G401.6 (cell line): Measurements from ENCODE around the gene BICDL2.

Source experiments
- FAIRE-seq: peaks from 2 replicates; lab custom pipeline; 2012; peaks lifted over from hg19 to GRCh38; lab: Jason Lieb, UNC

The BICDL2 gene

DNA sequence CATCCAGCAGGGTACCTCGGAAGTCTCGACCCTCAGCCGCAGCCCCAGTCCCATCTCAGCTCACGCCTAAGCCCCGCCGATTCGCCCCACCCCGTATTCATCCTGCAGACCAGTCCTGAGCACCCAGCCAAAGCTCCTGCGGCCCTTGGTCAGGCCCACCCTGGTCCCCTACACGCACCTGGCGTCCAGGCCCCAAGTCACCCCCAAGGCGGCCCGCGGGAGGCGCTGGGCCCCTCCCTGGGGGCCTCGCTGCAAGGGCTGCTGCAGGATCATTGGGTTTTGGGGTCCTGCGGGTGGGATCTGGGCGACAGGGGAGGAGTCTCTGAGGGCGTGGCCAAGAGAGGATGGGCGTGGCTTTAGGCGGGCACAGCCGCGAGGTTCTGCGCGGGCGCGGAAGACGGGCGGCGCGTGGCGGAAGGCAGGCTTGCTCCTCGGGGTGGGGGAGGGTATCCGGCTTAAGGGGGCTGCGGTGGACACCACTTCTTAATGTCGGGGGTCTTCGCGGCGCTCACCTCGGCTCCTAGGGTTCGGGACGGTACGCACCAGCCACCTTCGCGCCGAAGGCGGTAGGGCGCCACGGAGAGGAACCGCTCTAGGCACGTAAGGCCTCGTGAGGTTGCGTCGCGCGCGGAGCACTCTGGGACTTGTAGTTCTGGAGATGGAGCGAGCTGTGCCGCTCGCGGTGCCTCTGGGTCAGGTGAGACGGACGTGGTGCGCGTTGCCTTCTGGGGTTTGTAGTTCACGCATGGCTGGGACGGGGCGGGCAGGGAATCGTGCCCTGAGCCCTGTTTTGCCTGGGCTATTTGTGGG, 12.9 kb downstream of the BICDL2 start, which contains the start of the genes HCFC1R1 and THOC6:
Gene HCFC1R1, minus strand, starts transcription at position 274 of the 810 bp plus-strand sequence. Its CDS starts 1 bp downstream, at position 273.
Gene THOC6, plus strand, starts transcription at position 367 of the 810 bp plus-strand sequence. Its CDS starts 292 bp downstream, at position 659.
- peak; percentile 95 for FAIRE-seq

DNA sequence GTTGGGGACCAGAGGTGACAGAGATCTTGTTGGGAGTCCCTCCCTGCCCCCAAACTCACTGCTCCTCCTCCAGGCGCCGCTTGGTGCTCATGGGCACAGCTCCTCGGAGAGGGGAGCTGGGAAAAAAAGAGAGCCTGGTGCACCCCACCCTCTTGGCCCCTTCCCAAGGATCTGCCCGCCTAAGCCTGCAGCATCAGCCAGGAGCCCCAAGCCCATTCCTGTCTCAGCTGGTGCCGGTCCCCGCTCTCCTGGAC, 13.4 kb downstream of the BICDL2 start:
- FAIRE-seq = no peak

DNA sequence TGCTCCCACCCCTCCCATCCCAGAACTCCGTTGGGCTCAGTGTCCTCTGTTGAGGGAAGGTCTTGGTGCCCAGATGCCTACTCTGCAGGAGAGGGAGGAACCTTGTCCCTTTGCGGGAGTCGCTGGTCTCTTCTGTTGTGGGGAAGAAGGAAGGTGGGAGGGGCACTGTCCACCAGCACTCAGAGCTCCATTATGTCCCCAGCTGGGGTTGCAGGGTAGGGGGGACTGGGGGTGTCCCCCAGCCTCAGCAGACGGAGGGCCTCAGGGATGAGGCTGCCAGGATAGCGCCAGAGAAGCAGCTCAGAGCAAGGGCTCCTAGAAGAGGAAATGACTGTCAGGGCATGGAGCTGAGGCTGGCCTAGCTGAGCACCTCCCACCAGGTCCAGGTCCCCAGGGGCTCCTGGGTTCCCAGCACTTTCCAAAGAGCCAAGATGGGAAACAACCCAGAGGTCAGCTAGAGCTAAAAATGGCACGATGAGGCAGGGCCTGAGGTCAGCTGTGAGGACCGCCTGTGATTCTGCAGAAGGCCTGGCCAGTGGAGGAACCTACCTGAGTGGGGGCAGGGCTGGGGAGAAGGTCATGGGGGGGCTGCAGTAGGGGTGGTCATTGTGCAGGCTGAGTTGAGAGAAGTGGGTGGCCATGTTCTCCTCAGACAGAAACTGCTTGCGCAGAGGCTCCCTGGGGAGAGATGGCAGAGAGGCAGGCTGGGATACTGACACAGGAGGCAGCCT, 13.9 kb downstream of the BICDL2 start:
- FAIRE-seq = no peak

DNA sequence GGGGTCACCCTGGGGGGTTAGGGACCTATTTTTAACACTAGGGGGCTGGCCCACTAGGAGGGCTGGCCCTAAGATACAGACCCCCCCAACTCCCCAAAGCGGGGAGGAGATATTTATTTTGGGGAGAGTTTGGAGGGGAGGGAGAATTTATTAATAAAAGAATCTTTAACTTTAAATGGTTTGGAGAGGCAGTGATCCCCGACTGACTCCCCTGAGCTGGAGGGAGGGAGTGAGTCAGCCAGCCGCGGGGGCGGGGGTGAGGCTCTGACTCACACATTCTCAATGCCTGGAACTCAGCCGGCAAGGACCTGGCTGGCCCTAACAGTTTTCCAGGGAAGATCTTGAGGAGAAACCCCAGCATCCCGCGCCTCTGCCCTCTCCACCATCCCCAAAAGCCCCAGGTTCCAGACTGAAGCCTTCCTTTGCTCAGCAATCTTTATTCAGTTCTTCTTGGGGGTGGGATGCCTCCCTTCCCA, 14.5 kb downstream of the BICDL2 start:
- FAIRE-seq = peak; percentile 96

DNA sequence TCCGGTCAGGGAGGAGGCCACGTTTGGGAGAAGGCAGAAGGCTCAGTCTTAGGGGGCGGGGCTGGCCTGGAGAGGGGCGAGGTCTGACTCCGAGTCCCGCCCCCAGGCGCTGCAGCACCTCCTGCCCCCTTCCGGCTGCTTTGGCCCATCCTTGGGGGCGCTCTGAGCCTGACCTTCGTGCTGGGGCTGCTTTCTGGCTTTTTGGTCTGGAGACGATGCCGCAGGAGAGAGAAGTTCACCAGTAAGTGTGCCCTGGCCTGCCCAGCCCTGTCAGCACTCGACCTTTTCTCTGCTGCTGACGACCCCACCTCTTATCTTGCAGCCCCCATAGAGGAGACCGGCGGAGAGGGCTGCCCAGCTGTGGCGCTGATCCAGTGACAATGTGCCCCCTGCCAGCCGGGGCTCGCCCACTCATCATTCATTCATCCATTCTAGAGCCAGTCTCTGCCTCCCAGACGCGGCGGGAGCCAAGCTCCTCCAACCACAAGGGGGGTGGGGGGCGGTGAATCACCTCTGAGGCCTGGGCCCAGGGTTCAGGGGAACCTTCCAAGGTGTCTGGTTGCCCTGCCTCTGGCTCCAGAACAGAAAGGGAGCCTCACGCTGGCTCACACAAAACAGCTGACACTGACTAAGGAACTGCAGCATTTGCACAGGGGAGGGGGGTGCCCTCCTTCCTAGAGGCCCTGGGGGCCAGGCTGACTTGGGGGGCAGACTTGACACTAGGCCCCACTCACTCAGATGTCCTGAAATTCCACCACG, 15.1 kb downstream of the BICDL2 start:
- FAIRE-seq = peak; percentile 94

DNA sequence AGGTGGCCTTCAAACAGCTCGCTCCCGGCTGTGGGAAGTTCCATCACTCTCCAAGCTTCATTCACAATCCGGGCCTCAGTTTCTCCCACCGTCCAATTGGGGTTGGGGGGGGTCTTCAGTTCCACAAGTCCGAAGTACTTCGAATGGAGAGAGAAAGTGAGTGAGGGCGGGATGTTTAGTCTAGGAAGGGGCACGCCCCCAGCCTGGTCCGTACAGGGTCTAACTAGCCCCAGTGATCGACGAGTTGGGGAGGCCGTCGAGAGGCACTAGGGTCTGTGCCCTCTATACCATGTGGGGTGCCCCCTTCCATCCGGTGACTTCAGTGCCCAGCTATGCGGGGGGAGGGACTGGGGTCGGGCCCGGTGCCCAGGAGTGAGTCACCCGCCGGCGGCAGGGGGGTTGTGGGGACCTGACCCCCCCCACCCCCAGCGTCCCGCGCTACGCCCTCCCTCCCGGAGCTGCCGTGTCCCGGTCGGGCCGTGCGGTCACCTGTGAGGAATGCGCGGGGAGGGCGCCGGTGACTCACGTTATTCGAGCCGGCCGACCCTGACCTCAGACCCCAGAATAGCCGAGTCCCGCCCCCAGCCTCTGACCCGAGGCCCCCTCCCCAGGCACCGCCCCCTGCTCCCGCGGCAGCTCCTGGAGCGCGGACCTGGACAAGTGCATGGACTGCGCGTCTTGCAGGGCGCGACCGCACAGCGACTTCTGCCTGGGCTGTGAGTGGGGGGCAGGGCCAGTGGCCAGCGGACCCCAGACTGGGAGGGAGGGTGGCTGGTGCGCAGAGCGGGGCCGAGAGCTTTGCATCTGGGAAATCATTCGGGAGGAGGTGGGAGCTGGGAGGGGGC, 15.9 kb downstream of the BICDL2 start:
- FAIRE-seq = no peak

DNA sequence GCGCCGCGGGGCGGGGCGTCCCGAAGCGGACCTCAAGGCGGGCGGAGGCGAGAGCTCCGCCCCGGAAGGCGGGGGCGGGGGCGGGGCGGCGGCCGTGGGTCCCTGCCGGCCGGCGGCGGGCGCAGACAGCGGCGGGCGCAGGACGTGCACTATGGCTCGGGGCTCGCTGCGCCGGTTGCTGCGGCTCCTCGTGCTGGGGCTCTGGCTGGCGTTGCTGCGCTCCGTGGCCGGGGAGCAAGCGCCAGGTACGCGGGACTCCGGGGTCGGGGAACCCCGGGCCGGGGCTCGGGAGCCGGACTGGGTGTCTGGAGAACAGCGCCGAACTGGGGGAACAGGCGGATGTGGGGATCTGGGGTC, 16.5 kb downstream of the BICDL2 start, which contains the start of gene TNFRSF12A:
Gene TNFRSF12A, plus strand, starts transcription at position 122 of the 357 bp plus-strand sequence. Its CDS starts 30 bp downstream, at position 152.
- FAIRE-seq = no peak

DNA sequence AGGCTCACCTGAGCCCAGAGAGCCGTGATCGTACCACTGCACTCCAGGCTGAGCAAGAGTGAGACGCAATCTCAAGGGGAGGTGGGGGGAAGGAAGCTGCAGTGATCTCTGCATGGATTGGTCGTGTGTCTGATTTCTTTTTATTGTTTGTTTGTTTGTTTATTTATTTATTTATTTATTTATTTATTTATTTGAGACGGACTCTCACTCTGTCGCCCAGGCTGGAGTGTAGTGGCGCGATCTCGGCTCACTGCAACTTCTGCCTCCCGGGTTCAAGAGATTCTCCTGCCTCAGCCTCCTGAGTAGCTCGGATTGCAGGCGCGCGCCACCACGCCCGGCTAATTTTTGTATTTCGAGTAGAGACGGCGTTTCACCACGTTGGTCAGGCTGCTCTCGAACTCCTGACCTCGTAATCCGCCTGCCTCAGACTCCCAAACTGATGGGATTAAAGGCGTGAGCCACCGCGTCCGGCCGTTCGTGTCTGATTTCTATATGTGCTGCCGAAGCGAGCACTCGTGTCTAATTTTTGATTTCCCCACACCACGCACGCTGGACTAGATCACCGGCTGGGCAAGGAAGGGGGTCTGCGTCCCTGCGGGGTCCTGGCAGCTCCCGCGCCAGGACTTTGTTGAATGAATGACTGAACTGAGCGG, 17.0 kb downstream of the BICDL2 start:
- FAIRE-seq = no peak

DNA sequence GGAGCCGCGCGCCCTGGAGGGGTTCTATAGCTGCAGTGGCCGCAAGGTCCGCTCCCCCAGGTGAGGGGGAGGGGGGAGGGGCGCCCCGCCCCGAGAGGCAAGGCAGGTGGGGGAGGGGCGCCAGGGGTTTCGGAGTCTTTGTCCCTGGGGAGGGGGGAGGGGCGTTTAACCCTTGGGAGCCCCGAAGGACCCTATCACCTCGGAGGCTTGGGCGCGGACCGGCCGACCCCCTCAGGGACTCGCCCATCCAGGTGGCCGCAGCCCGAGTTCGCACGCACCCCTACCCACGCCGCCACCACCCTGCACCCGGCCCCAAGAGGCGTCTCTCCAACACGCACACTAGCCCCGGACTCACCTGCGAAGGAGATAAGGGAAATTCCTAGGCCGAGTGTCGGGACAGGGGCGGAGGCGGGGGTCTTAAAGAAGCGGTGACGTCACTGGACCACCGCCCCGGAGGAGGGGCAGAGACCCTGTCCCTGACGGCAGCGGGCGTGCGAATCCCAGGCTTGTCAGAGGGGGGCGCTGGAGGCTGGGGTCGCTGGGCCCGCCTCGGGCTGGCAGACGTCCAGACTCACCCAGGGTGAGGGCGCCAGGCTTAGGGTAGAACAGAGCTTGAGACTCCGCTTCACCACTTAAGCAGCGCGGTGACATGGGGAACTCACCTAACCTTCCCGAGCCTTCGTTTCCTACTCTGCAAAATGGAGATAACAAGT, 18.8 kb downstream of the BICDL2 start, which contains the start of gene CLDN6:
Gene CLDN6, minus strand, starts transcription at position 390 of the 713 bp plus-strand sequence. CDS start 2,162 bp downstream, outside the sequence.
- FAIRE-seq = no peak

DNA sequence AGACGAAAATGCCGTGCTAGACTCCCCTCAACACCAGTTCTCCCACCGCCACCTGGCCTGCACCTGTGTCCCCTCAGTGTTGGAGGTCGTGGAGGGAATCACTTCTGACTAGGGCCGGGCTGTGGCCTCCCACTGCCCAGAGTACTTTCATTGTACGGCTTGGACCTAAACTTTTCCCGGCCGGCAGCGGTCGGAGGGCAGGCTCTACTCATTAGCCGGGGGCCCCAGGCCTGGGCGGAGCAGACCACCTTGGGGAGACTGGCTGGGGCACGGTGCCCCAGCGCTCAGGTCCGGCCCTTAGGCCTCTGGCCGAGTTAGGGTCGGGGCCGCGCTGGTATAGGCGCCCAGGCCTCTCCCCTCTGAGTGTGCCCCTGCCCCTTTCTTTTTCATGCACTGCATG, 19.4 kb downstream of the BICDL2 start:
- no peak for FAIRE-seq

DNA sequence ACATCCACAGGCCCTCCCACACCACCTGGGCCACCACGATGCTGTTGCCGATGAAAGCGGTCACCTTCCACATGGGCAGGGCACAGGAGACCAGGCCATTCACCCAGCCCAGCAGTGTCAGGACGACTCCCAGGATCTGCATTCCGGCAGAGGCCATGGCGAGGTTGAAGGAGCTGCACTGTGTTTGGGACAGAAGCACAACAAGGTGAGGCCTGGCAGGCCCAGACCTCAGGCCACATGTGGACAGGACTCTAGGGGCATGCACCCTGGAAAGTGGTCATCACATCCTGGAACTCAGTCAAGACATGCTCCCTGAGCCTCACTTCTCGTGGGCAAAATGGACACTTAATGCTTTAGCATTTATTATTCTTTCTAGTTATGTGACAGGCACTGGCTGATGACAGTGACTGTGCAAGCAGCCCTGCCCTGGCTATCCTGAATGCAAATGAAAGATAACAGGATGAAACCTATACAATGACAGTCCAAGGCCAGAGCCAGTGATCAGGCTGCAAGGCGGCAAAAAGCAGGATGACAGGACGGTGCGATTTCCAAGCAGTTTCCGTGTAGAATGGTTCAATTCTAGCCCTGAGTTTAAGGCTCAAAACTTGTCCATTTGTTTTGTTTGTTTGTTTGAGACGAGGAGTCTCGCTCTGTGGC, 20.8 kb downstream of the BICDL2 start:
- FAIRE-seq = no peak

DNA sequence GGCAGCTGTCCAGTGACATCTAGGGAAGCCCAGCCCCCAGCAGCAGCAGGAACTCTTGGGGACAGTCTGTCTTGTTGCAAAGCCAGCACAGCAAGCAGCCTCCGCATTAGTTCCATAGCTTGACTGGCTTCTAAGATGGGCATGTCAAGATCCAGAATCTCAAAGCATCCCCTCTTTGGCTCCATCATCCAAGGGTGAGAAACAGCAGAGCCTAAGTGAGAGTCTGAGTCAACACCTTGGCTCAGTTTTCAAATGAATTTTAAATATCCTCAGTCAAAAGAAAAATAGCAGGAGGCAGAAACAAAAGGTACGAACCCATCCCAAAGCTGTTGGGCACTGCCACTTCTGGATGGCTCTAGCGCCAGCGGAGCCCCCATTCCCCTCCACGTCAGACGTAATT, 21.8 kb downstream of the BICDL2 start:
- peak; percentile 77 for FAIRE-seq

DNA sequence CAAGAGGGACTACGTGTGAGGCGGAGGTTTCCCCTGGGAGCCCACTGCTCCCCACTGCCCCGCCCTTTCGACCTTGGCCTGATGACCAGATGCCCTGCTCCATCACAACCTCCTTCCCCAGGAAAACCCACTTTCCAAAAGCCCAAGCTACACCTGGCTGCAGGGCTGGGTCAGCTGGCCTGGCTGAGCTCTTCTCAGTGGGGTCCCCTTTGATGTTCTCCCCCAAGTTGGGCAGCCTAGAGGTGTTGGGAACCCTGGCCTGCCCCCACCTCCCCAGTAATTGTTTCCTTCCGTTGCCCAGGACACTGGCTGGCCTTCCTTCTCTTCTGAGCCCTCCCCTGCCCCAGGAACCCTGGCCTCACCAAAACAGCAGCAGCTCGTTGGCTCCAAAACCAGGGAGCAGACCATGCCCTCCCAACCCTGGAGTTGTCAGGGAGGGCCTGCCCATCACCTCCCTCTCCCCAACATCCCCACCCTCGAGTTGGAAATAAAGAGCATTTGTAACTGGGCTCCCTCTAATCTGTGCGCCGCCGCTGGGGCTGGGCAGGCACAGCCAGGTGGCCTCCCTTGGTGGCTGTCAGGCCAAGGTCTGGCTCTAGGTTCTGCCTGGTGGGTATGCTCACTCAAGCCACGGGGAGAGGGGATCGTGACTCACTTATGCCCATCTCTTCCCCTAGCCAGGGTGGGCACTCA, 22.6 kb downstream of the BICDL2 start:
- no peak for FAIRE-seq

DNA sequence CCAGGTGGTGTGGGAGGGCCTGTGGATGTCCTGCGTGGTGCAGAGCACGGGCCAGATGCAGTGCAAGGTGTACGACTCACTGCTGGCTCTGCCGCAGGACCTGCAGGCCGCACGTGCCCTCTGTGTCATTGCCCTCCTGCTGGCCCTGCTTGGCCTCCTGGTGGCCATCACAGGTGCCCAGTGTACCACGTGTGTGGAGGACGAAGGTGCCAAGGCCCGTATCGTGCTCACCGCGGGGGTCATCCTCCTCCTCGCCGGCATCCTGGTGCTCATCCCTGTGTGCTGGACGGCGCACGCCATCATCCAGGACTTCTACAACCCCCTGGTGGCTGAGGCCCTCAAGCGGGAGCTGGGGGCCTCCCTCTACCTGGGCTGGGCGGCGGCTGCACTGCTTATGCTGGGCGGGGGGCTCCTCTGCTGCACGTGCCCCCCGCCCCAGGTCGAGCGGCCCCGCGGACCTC, 23.2 kb downstream of the BICDL2 start:
- no peak for FAIRE-seq

DNA sequence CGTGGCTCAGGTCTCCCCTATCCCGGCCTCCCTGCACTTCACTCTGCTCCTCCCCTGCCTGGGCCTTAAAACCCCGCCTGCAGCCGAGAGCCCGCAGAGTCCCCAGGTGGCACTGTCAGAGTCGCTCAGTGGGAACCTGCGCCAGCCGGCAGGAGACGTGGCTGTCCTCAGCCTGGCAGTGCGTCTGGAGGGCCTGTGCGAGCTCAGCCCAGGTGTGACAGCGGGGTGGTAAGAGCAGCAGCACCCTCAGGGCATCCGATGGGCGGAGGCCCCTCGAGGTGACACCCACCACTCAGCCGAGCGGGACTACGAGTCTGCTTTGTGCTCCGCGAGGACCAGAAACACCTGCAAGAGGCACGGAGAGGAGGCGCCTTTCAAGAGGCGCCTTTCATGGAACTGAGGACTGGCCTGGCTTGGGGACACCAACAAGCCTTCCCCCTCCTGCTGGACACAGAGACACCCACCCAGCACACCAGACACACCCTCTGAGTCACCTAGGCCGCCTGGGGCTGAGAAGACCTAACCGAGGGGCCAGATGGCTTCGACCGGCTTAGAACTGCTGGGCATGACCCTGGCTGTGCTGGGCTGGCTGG, 23.8 kb downstream of the BICDL2 start, which contains the start of gene CLDN9:
Gene CLDN9, plus strand, starts transcription at position 96 of the 593 bp plus-strand sequence. Its CDS starts 440 bp downstream, at position 536.
- no peak for FAIRE-seq

DNA sequence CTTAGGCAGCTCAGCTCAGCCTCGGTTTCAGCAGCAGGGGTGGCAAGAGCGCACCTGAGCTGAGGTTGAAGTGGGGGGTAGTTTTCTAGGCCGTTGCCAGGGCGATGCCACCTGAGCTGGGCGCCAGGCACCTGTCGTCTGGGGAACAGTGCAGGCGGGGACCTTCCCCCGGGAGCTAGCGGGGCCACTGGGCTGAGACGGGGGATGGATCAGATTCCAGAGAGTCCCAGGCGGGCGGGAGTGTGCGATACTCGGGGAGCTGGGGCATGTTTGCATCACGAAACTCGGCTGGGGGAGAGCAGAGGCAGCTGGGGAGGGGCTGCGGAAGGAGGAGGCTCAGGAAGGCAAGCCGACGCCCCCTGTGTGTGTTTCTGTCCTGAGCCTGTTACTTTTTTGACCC, 24.5 kb downstream of the BICDL2 start:
- no peak for FAIRE-seq

DNA sequence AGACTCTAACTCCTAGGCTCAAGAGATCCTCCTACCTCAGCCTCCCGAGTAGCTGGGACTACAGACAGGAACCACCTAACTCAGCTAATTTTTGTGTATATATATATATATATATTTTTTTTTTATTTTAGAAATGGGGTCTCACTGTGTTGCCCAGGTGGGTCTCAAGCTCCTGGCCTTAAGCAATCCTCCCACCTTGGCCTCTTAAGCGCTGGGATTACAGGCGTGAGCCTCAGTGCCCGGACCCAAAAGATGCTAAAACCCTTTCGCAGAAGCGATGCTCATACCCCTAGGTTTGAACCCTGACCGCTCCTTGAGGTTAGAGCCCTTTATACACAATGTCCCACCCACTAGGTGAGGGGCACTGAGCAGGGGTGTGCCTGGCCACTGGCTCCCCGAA, 26.2 kb downstream of the BICDL2 start:
- FAIRE-seq = no peak

DNA sequence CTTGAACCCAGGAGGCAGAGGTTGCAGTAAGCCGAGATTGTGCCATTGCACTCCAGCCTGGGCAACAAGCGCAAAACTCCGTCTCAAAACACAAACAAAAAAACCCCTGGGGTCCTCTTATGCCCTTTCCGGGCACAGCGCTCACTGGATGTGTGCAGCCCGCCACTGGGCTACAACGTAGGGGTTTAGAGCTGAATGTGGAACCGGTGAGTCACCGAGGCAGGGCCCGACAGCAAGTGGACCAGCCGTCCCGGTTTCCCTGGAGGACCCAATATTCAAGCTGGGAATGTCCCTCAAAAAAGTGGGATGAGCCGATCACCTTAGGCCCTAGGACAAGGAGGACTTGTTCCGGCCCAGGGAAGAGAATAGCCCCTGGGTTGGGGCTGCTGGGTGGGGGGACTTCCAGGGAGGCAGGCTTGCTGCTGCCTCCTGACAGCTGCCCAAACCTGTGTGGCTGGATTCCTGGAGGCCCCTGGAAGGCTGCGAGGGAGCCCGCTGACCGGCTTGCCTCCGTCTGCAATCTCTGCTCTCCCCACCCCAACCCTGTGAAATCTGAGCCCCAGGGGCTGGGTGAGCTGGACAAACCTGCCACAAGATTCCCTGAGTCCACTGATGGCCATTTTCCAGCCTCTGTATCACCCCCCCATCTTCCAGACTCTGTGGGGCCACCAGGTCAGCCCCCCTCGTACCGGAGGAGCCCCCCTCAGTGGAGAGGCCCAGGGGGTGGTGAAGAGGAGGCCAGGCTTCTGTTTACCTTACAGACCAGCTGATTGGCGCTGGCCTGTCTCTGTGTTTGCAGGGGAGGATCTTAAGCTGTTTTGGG, 27.0 kb downstream of the BICDL2 start:
- no peak for FAIRE-seq
